ENCODE data around the gene FREM2. TPM values are rescaled to one million over a fixed set of nuclear protein-coding genes. Genes with fewer than 3 reads are reported as not detected.

The FREM2 gene
- total RNA-seq, 1 donor from 2014 or later, result 0.22 TPM

- DNase-seq (ENCODE audit: low spot score), result no peak
- intact Hi-C loops (cut with DNase I), result loop anchor here (5.0 kb wide), 1 partner anchor 83 kb away; no protein-coding TSS in a partner anchor
Observed at GRCh38 chr13:38684714-38685113, 2.2 kb upstream of the FREM2 start.

- intact Hi-C loops (cut with DNase I), result loop anchor here (5.0 kb wide), 1 partner anchor 82 kb away; no protein-coding TSS in a partner anchor
- no peak for DNase-seq (ENCODE audit: low spot score)
Observed at GRCh38 chr13:38685431-38685830, 1.4 kb upstream of the FREM2 start.

GRCh38 chr13:38685974-38686576 lies 802 bp upstream of the FREM2 start:
- DNase-seq (ENCODE audit: low spot score), result no peak
- intact Hi-C loops (cut with DNase I), result loop anchor here (5.0 kb wide), 1 partner anchor 81 kb away; no protein-coding TSS in a partner anchor

- intact Hi-C loops (cut with DNase I), result loop anchor here (5.0 kb wide), 1 partner anchor 80 kb away; no protein-coding TSS in a partner anchor
- no peak for DNase-seq (ENCODE audit: low spot score)
Observed at GRCh38 chr13:38687246-38688229, 661 bp downstream of the FREM2 start.

- intact Hi-C loops (cut with DNase I), result loop anchor here (5.0 kb wide), 1 partner anchor 79 kb away; no protein-coding TSS in a partner anchor
- no peak for DNase-seq (ENCODE audit: low spot score)
Observed at GRCh38 chr13:38688674-38689073, 1.8 kb downstream of the FREM2 start.

GRCh38 chr13:38690231-38690630 lies 3.4 kb downstream of the FREM2 start:
- no peak for DNase-seq (ENCODE audit: low spot score)
- intact Hi-C loops (cut with DNase I), result no loop called here

- DNase-seq (ENCODE audit: low spot score), result no peak
- intact Hi-C loops (cut with DNase I), result no loop called here
Observed at GRCh38 chr13:38693168-38693567, 6.3 kb downstream of the FREM2 start.

GRCh38 chr13:38693641-38694040 lies 6.8 kb downstream of the FREM2 start:
- no peak for DNase-seq (ENCODE audit: low spot score)
- intact Hi-C loops (cut with DNase I), result no loop called here

- intact Hi-C loops (cut with DNase I), result no loop called here
- no peak for DNase-seq (ENCODE audit: low spot score)
Observed at GRCh38 chr13:38697197-38697596, 10.3 kb downstream of the FREM2 start.

GRCh38 chr13:38697628-38698333 lies 10.9 kb downstream of the FREM2 start:
- DNase-seq (ENCODE audit: low spot score), result no peak
- intact Hi-C loops (cut with DNase I), result no loop called here

GRCh38 chr13:38700051-38700450 lies 13.2 kb downstream of the FREM2 start:
- intact Hi-C loops (cut with DNase I), result no loop called here
- DNase-seq (ENCODE audit: low spot score), result no peak

GRCh38 chr13:38702669-38703068 lies 15.8 kb downstream of the FREM2 start:
- intact Hi-C loops (cut with DNase I), result no loop called here
- no peak for DNase-seq (ENCODE audit: low spot score)

- DNase-seq (ENCODE audit: low spot score), result no peak
- intact Hi-C loops (cut with DNase I), result no loop called here
Observed at GRCh38 chr13:38703255-38703654, 16.4 kb downstream of the FREM2 start.

- intact Hi-C loops (cut with DNase I), result no loop called here
- DNase-seq (ENCODE audit: low spot score), result no peak
Observed at GRCh38 chr13:38705365-38705764, 18.5 kb downstream of the FREM2 start.

- intact Hi-C loops (cut with DNase I), result no loop called here
Observed at GRCh38 chr13:38707460-38707859, 20.6 kb downstream of the FREM2 start.

GRCh38 chr13:38713046-38713445 lies 26.2 kb downstream of the FREM2 start:
- DNase-seq (ENCODE audit: low spot score), result no peak
- intact Hi-C loops (cut with DNase I), result no loop called here

More at GRCh38 chr13:38707460-38707859, 20.6 kb downstream of the FREM2 start:
- DNase-seq (ENCODE audit: low spot score), result no peak

- no peak for DNase-seq (ENCODE audit: low spot score)
- intact Hi-C loops (cut with DNase I), result no loop called here
Observed at GRCh38 chr13:38718374-38718773, 31.5 kb downstream of the FREM2 start.

GRCh38 chr13:38730332-38730731 lies 43.5 kb downstream of the FREM2 start:
- intact Hi-C loops (cut with DNase I), result no loop called here
- DNase-seq (ENCODE audit: low spot score), result no peak

GRCh38 chr13:38733146-38733545 lies 46.3 kb downstream of the FREM2 start:
- intact Hi-C loops (cut with DNase I), result no loop called here
- no peak for DNase-seq (ENCODE audit: low spot score)

All from cardiac septum (tissue), 1 donor.